C4-2B (cell line): ENCODE data around the gene SLC22A7.

Source experiments
- CTCF ChIP-seq: fragments of 450-650 bp; conservative IDR thresholded peaks from 2 replicates; pipeline ENCODE4 v1.5.1; 2017; ENCODE audit warnings: mild to moderate bottlenecking
- ZFX ChIP-seq: fragments of 450-650 bp; IDR thresholded peaks from 2 replicates; pipeline ENCODE4 v1.6.1; 2017

- TF ChIP-seq CTCF (no peak), ZFX (no peak)
Measured at GRCh38 chr6:43271944-43272343, 26.1 kb upstream of the SLC22A7 start.
